Panc1 (cell line): ENCODE results near the gene LCE4A. TPM values are rescaled to one million over a fixed set of nuclear protein-coding genes. Genes with fewer than 3 reads are reported as not detected.

Experiments
- ATAC-seq: fragments of 200-7000 bp; cut with Tn5 transposase; 2 replicates; pipeline ENCODE4 v1.9.1; 2020; ENCODE audit warnings: mild to moderate bottlenecking, moderate library complexity
- BruUV-seq: library from RNA; stranded (reverse); fragments of 400-500 nt; replicated peaks from 2 replicates; lab custom pipeline; 2021; lab: Mats Ljungman, UMichigan
- CTCF ChIA-PET: fragments of 300-600 bp; sonication (Branson Sonifier 250); formaldehyde crosslinking; loops from one replicate; lab custom pipeline; 2022; ENCODE audit warnings: antibody characterized with exemption; lab: Charles Lee
- POLR2A ChIA-PET: fragments of 300-600 bp; sonication (Branson Sonifier 250); formaldehyde crosslinking; loops from one replicate; lab custom pipeline; 2022; ENCODE audit warnings: antibody characterized with exemption; lab: Charles Lee
- DNase-seq: peaks from one replicate; pipeline ENCODE4 v3.0.0-alpha.2; 2010; ENCODE audit warnings: low read depth, low spot score
- H3K27ac ChIP-seq: 2 replicates; pipeline ENCODE4 v1.5.1; 2011; ENCODE audit warnings: mild to moderate bottlenecking, low read length, inconsistent platforms
- H3K27me3 ChIP-seq: fragments of 200-500 bp; sonication (Bioruptor generic); 2 replicates; pipeline ENCODE4 v1.6.0; 2014; ENCODE audit warnings: low read length, inconsistent platforms; ENCODE audit not compliant: control insufficient read depth, insufficient read depth
- H3K36me3 ChIP-seq: fragments of 200-500 bp; sonication (Bioruptor generic); 2 replicates; pipeline ENCODE4 v1.5.1; 2014; ENCODE audit warnings: inconsistent platforms, mild to moderate bottlenecking, low read length, moderate library complexity; ENCODE audit not compliant: control insufficient read depth, insufficient read depth
- H3K4me1 ChIP-seq: 2 replicates; pipeline ENCODE4 v1.5.1; 2011; ENCODE audit warnings: inconsistent platforms, mild to moderate bottlenecking, low read length, moderate library complexity; ENCODE audit not compliant: control insufficient read depth, insufficient read depth
- H3K4me3 ChIP-seq, 2 experiments: 2 replicates each; pipeline ENCODE4 v1.5.1; 2011 to 2012; ENCODE audit warnings: low read depth in 2 of 2, low read length in 2 of 2, mild to moderate bottlenecking in 2 of 2, inconsistent platforms in 1 of 2, moderate library complexity in 1 of 2
- H3K9me3 ChIP-seq: fragments of 200-500 bp; sonication (Bioruptor generic); 2 replicates; pipeline ENCODE4 v1.5.1; 2014; ENCODE audit warnings: low read depth, mild to moderate bottlenecking, inconsistent platforms, low read length, moderate library complexity; ENCODE audit not compliant: control insufficient read depth, insufficient read depth
- POLR2AphosphoS5 ChIP-seq: IDR thresholded peaks from 2 replicates; pipeline ENCODE4 v1.6.1; 2012; ENCODE audit warnings: mild to moderate bottlenecking, low read depth, low read length, moderate library complexity
- SIN3A ChIP-seq: IDR thresholded peaks from 2 replicates; pipeline ENCODE4 v1.6.1; 2012; ENCODE audit warnings: low read depth, mild to moderate bottlenecking, low read length, moderate library complexity, borderline replicate concordance; ENCODE audit not compliant: insufficient read depth
- TCF7L2 ChIP-seq: IDR thresholded peaks from 2 replicates; pipeline ENCODE4 v1.6.1; 2011; ENCODE audit warnings: mild to moderate bottlenecking, low read depth, low read length, inconsistent platforms
- in situ Hi-C: cut with HindIII; loops from 2 replicates; pipeline ENCODE4 v1.10.0; 2016; ENCODE audit warnings: low sequenced_read_pairs, low pct_unique_long_range_greater_than_20kb
- intact Hi-C: fragments of 100-400 bp; cut with micrococcal nuclease; formaldehyde crosslinking; loops from one replicate; pipeline ENCODE4 v1.10.0; 2022; ENCODE audit not compliant: unreplicated experiment
- total RNA-seq: library from RNA; stranded (reverse); gene quantifications from one replicate; pipeline ENCODE4 v1.2.1, GENCODE V29; 2021; ENCODE audit not compliant: unreplicated experiment
- TF ChIP-seq, protein P1 (sequence below), 2 experiments: IDR thresholded peaks; 2 replicates each; pipeline ENCODE4 v1.6.1; 2011 to 2012; ENCODE audit warnings: low read depth in 2 of 2, control low read depth in 1 of 2, low read length in 1 of 2, mild to moderate bottlenecking in 1 of 2, moderate library complexity in 1 of 2; ENCODE audit not compliant: insufficient read depth in 1 of 2
- TF ChIP-seq, protein P2 (sequence below): fragments of 450-650 bp; IDR thresholded peaks from 2 replicates; pipeline ENCODE4 v1.5.1; 2017; ENCODE audit warnings: mild to moderate bottlenecking

LCE4A gene
- total RNA-seq, 1 experiment from 2014 or later, result not detected

DNA sequence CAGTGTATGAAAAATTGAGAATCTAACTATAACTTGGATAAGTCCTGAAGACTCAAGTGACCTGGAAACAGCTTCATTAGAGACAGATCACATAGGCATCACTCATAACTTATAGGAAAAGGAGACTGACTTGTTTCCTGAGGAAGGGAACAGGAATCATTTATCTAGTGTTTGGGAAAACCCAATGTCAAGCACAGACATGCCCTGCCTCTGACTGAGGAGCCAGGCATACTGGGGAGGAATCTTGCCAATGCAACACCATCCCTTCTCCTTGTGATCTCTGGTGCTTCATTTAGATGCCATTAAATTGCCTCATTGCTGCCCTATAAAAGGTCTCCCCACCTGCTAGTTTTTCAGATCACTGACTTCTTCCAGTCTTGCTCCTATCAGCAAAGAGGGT lies 10.3 kb downstream of the LCE4A start:
- Histone ChIP-seq H3K27ac (no peak overlapping the region), H3K4me1 (no peaks in the 10 kb centered on the region), H3K27me3 (no peaks in the 10 kb centered on the region; the same call in 1 of the 2 replicates), H3K4me3 (no peak overlapping the region), H3K9me3 (no peaks in the 10 kb centered on the region), H3K36me3 (no peaks in the 10 kb centered on the region)
- ATAC-seq (no peak), DNase-seq (no peak)
- BruUV-seq, result no TSS peak
- ChIA-PET POLR2A (no interaction called here), CTCF (no interaction called here)
- in situ Hi-C loops, result no loop called here
- intact Hi-C loops, result no loop called here
- TF ChIP-seq TCF7L2, result no peak
- TF ChIP-seq, protein P1, sequence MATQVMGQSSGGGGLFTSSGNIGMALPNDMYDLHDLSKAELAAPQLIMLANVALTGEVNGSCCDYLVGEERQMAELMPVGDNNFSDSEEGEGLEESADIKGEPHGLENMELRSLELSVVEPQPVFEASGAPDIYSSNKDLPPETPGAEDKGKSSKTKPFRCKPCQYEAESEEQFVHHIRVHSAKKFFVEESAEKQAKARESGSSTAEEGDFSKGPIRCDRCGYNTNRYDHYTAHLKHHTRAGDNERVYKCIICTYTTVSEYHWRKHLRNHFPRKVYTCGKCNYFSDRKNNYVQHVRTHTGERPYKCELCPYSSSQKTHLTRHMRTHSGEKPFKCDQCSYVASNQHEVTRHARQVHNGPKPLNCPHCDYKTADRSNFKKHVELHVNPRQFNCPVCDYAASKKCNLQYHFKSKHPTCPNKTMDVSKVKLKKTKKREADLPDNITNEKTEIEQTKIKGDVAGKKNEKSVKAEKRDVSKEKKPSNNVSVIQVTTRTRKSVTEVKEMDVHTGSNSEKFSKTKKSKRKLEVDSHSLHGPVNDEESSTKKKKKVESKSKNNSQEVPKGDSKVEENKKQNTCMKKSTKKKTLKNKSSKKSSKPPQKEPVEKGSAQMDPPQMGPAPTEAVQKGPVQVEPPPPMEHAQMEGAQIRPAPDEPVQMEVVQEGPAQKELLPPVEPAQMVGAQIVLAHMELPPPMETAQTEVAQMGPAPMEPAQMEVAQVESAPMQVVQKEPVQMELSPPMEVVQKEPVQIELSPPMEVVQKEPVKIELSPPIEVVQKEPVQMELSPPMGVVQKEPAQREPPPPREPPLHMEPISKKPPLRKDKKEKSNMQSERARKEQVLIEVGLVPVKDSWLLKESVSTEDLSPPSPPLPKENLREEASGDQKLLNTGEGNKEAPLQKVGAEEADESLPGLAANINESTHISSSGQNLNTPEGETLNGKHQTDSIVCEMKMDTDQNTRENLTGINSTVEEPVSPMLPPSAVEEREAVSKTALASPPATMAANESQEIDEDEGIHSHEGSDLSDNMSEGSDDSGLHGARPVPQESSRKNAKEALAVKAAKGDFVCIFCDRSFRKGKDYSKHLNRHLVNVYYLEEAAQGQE (IDR thresholded peaks at IDR 0.05; ENCODE audit: insufficient read depth in 1 of 2, low read depth in 2 of 2, low read length in 1 of 2), result no peak
- TF ChIP-seq SIN3A, result no peak
- TF ChIP-seq POLR2AphosphoS5, result no peak
- TF ChIP-seq, protein P2, sequence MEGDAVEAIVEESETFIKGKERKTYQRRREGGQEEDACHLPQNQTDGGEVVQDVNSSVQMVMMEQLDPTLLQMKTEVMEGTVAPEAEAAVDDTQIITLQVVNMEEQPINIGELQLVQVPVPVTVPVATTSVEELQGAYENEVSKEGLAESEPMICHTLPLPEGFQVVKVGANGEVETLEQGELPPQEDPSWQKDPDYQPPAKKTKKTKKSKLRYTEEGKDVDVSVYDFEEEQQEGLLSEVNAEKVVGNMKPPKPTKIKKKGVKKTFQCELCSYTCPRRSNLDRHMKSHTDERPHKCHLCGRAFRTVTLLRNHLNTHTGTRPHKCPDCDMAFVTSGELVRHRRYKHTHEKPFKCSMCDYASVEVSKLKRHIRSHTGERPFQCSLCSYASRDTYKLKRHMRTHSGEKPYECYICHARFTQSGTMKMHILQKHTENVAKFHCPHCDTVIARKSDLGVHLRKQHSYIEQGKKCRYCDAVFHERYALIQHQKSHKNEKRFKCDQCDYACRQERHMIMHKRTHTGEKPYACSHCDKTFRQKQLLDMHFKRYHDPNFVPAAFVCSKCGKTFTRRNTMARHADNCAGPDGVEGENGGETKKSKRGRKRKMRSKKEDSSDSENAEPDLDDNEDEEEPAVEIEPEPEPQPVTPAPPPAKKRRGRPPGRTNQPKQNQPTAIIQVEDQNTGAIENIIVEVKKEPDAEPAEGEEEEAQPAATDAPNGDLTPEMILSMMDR, result no peak

DNA sequence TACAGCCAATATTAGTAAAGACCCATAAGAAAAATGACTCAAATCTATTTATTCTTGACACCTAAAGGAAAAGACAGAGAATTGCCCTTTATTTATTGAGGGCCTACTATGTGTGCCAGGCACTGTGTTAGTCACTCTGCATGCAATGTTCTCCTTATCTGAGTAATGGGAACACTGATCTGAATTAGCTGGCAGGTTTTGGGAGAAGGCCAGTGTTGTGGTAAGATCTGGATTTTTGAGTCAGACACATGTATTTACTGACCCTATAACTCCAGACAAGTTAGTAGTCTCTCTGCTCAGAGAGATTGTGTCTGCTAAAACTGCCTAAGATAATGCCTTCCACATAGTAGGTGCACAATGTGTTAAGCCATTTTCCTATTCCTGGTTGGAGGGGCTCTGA lies 17.3 kb downstream of the LCE4A start:
- ChIA-PET CTCF (no interaction called here), POLR2A (no interaction called here)
- Histone ChIP-seq H3K27me3 (no peaks in the 10 kb centered on the region; the same call in none of the 2 replicates), H3K9me3 (no peaks in the 10 kb centered on the region), H3K27ac (no peak overlapping the region), H3K36me3 (no peaks in the 10 kb centered on the region), H3K4me1 (no peaks in the 10 kb centered on the region), H3K4me3 (no peak overlapping the region)
- DNase-seq (no peak), ATAC-seq (no peak)
- BruUV-seq, result no TSS peak
- in situ Hi-C loops (no loop called here), intact Hi-C loops (no loop called here)
- TF ChIP-seq, protein P1 (IDR thresholded peaks at IDR 0.05; ENCODE audit: insufficient read depth in 1 of 2, low read depth in 2 of 2, low read length in 1 of 2), result no peak
- TF ChIP-seq, protein P2, result 0 out of 2 replicates have a peak, but pooled peaks have one; percentile 4
